Muscle of arm (tissue), 14 donors: Measurements from ENCODE around the gene PRR20E. TPM values are rescaled to one million over a fixed set of nuclear protein-coding genes. Genes with fewer than 3 reads are reported as not detected.
"Not testable (repeated sequence)": the region's sequence is repeated elsewhere in the genome, so short reads cannot be mapped to it uniquely, and the experiment has no call there.

Experiments
- DNase-seq: peaks from one replicate; pipeline ENCODE4 v3.0.0-alpha.2; 2013
- long read RNA-seq, 11 donors: transcript quantifications; one replicate each; lab custom pipeline, GENCODE V29; 2026
- polyA plus RNA-seq, 12 donors: library from polyadenylated mRNA; unstranded; fragments of 120-200 nt; gene quantifications; one replicate each; pipeline ENCODE4 v1.2.1, GENCODE V29; 2013; ENCODE audit not compliant: insufficient read length in 12 of 12

PRR20E gene
- polyA plus RNA-seq, result not detected
- long read RNA-seq, donor 1, result 0 reads
- long read RNA-seq, donor 2, result 0 reads
- long read RNA-seq, donor 3, result 0 reads
- long read RNA-seq, donor 4, result 0 reads
- long read RNA-seq, donor 5, result 0 reads
- long read RNA-seq, donor 6, result 0 reads
- long read RNA-seq, donor 7, result 0 reads
- long read RNA-seq, donor 8, result 0 reads
- long read RNA-seq, donor 9, result 0 reads
- long read RNA-seq, donor 10, result 0 reads
- long read RNA-seq, donor 11, result 0 reads

- not testable (repeated sequence) for DNase-seq
Observed at GRCh38 chr13:57166897-57167296, at the start of gene PRR20E. TSS of gene PRR20E (plus strand) at chr13:57167197. CDS start at chr13:57167584, 387 bp downstream.

- DNase-seq, result peak; percentile 83
Observed at GRCh38 chr13:57123681-57124080, 43.3 kb upstream of the PRR20E start.

GRCh38 chr13:57128909-57129308 is 38.1 kb upstream of the PRR20E start:
- DNase-seq, result no peak

- DNase-seq, result no peak
Observed at GRCh38 chr13:57136093-57136492, 30.9 kb upstream of the PRR20E start.

- DNase-seq, result no peak
Observed at GRCh38 chr13:57137585-57137984, 29.4 kb upstream of the PRR20E start.

GRCh38 chr13:57138988-57139387 is 28.0 kb upstream of the PRR20E start:
- DNase-seq, result no peak

- DNase-seq, result not testable (repeated sequence)
Observed at GRCh38 chr13:57139781-57140180, 27.2 kb upstream of the PRR20E start.

- DNase-seq, result not testable (repeated sequence)
Observed at GRCh38 chr13:57140235-57140968, 26.6 kb upstream of the PRR20E start, which contains the start of gene PRR20A. TSS of gene PRR20A (plus strand) at chr13:57140918. CDS start at chr13:57141305, 387 bp downstream.

- not testable (repeated sequence) for DNase-seq
Observed at GRCh38 chr13:57147188-57147587, 19.8 kb upstream of the PRR20E start, which contains the start of gene PRR20B. TSS of gene PRR20B (plus strand) at chr13:57147488. CDS start at chr13:57147875, 387 bp downstream.

- DNase-seq, result not testable (repeated sequence)
Observed at GRCh38 chr13:57148106-57148505, 18.9 kb upstream of the PRR20E start.

GRCh38 chr13:57153761-57154160 is 13.2 kb upstream of the PRR20E start, which contains the start of gene PRR20C:
TSS of gene PRR20C (plus strand) at chr13:57154061. CDS start at chr13:57154448, 387 bp downstream.
- DNase-seq, result not testable (repeated sequence)

- not testable (repeated sequence) for DNase-seq
Observed at GRCh38 chr13:57160332-57160731, 6.7 kb upstream of the PRR20E start, which contains the start of gene PRR20D. TSS of gene PRR20D (plus strand) at chr13:57160632. CDS start at chr13:57161019, 387 bp downstream.

- no peak for DNase-seq
Observed at GRCh38 chr13:57191667-57192066, 24.7 kb downstream of the PRR20E start.

- DNase-seq, result peak; percentile 2
Observed at GRCh38 chr13:57212989-57213388, 46.0 kb downstream of the PRR20E start.

Other genes starting within 250 kb of the PRR20E start
- not detected for gene PRR20A, start 26.3 kb upstream of the PRR20E start, polyA plus RNA-seq
- not detected for gene PRR20B, start 19.7 kb upstream of the PRR20E start, polyA plus RNA-seq
- gene PRR20C, start 13.1 kb upstream of the PRR20E start, polyA plus RNA-seq, result not detected
- gene PRR20D, start 6.6 kb upstream of the PRR20E start, polyA plus RNA-seq, result not detected